A673 (cell line): ENCODE data around the gene ADAT2. TPM values are rescaled to one million over a fixed set of nuclear protein-coding genes. Genes with fewer than 3 reads are reported as not detected.

Experiments used
- BruUV-seq: library from RNA; stranded (reverse); fragments of 400-500 nt; replicated peaks from 2 replicates; lab custom pipeline; 2021; lab: Mats Ljungman, UMichigan
- CTCF ChIA-PET: fragments of 300-600 bp; sonication (Branson Sonifier 250); formaldehyde crosslinking; loops from one replicate; lab custom pipeline; 2022; ENCODE audit warnings: antibody characterized with exemption; lab: Charles Lee
- POLR2A ChIA-PET: fragments of 300-600 bp; sonication (Branson Sonifier 250); formaldehyde crosslinking; loops from one replicate; lab custom pipeline; 2022; ENCODE audit warnings: antibody characterized with exemption; ENCODE audit not compliant: low non-redundant PET; lab: Charles Lee
- DNase-seq: peaks from one replicate; pipeline ENCODE4 v3.0.0-alpha.2; 2015; ENCODE audit warnings: low spot score
- H3K27ac ChIP-seq: fragments of 200-600 bp; sonication (generic); 2 replicates; pipeline ENCODE4 v1.5.1; 2016; ENCODE audit warnings: mixed run types, low read depth, mild to moderate bottlenecking, mixed read lengths, antibody characterized with exemption, low read length; ENCODE audit not compliant: poor library complexity, severe bottlenecking
- H3K27me3 ChIP-seq: fragments of 200-600 bp; sonication (generic); replicated peaks from 2 replicates; pipeline ENCODE4 v1.6.1; 2017; ENCODE audit warnings: mixed run types, low read depth, mild to moderate bottlenecking, mixed read lengths, antibody characterized with exemption, low read length; ENCODE audit not compliant: insufficient read depth, poor library complexity
- H3K36me3 ChIP-seq: fragments of 200-600 bp; sonication (generic); 2 replicates; pipeline ENCODE4 v1.6.1; 2016; ENCODE audit warnings: mixed run types, mild to moderate bottlenecking, mixed read lengths, antibody characterized with exemption, low read length; ENCODE audit not compliant: insufficient read depth, poor library complexity, severe bottlenecking
- H3K4me1 ChIP-seq: fragments of 200-600 bp; sonication (generic); 2 replicates; pipeline ENCODE4 v1.6.1; 2017; ENCODE audit warnings: mixed run types, mild to moderate bottlenecking, mixed read lengths, antibody characterized with exemption, low read length; ENCODE audit not compliant: insufficient read depth, poor library complexity, severe bottlenecking
- H3K4me3 ChIP-seq: fragments of 200-600 bp; sonication (generic); 2 replicates; pipeline ENCODE4 v1.5.1; 2016; ENCODE audit warnings: low read depth, mixed run types, mild to moderate bottlenecking, mixed read lengths, low read length; ENCODE audit not compliant: poor library complexity, severe bottlenecking
- H3K9me3 ChIP-seq: fragments of 200-600 bp; sonication (generic); 2 replicates; pipeline ENCODE4 v1.6.1; 2016; ENCODE audit warnings: mixed run types, low read depth, mild to moderate bottlenecking, mixed read lengths, antibody characterized with exemption, low read length; ENCODE audit not compliant: poor library complexity, severe bottlenecking
- CTCF ChIP-seq: fragments of 300-800, 200-600 bp; sonication (generic); conservative IDR thresholded peaks from 2 replicates; pipeline ENCODE4 v1.5.1; 2017; ENCODE audit warnings: low read depth, mild to moderate bottlenecking, antibody characterized with exemption, low read length, moderate library complexity, mixed read lengths
- EZH2 ChIP-seq: fragments of 200-600 bp; sonication (generic); IDR thresholded peaks from 2 replicates; pipeline ENCODE4 v1.6.1; 2017; ENCODE audit warnings: borderline replicate concordance, low read depth, mild to moderate bottlenecking, mixed read lengths, antibody characterized with exemption, low read length; ENCODE audit not compliant: poor library complexity, severe bottlenecking
- intact Hi-C: fragments of 100-400 bp; cut with micrococcal nuclease; formaldehyde crosslinking; loops from one replicate; pipeline ENCODE4 v1.10.0; 2022; ENCODE audit not compliant: unreplicated experiment
- total RNA-seq: library from RNA; stranded (reverse); gene quantifications from 2 replicates; pipeline ENCODE4 v1.2.3, GENCODE V29; 2021

Gene ADAT2
- total RNA-seq, 1 experiment from 2014 or later = 9.9 TPM

GRCh38 chr6:143402721-143403336 is 47.7 kb downstream of the ADAT2 start:
- no peaks in the 10 kb centered on the region for H3K9me3 ChIP-seq
- H3K27me3 ChIP-seq = no peaks in the 10 kb centered on the region
- ChIA-PET CTCF (no interaction called here), POLR2A (no interaction called here)
- TF ChIP-seq CTCF = no peak
- TF ChIP-seq EZH2 = no peak
- H3K27ac ChIP-seq = no peak overlapping the region
- H3K4me3 ChIP-seq = no peak overlapping the region
- DNase-seq = no peak
- H3K4me1 ChIP-seq = no peaks in the 10 kb centered on the region
- H3K36me3 ChIP-seq = no peaks in the 10 kb centered on the region
- intact Hi-C loops = no loop called here
- no TSS peak for BruUV-seq

GRCh38 chr6:143401636-143402370 is 48.7 kb downstream of the ADAT2 start:
- intact Hi-C loops = no loop called here
- no peak for DNase-seq
- no peak overlapping the region for H3K27ac ChIP-seq
- H3K4me3 ChIP-seq = no peak overlapping the region
- BruUV-seq = no TSS peak
- no peak for TF ChIP-seq EZH2
- TF ChIP-seq CTCF = no peak
- H3K9me3 ChIP-seq = no peaks in the 10 kb centered on the region
- ChIA-PET POLR2A (no interaction called here), CTCF (no interaction called here)
- H3K4me1 ChIP-seq = no peaks in the 10 kb centered on the region
- no peaks in the 10 kb centered on the region for H3K36me3 ChIP-seq
- no peaks in the 10 kb centered on the region for H3K27me3 ChIP-seq

- no peaks in the 10 kb centered on the region for H3K9me3 ChIP-seq
- no TSS peak for BruUV-seq
- intact Hi-C loops = no loop called here
- H3K4me3 ChIP-seq = no peak overlapping the region
- H3K4me1 ChIP-seq = no peaks in the 10 kb centered on the region
- no peaks in the 10 kb centered on the region for H3K36me3 ChIP-seq
- H3K27me3 ChIP-seq = no peaks in the 10 kb centered on the region
- no peak overlapping the region for H3K27ac ChIP-seq
- TF ChIP-seq EZH2 (no peak), CTCF (no peak)
- DNase-seq = no peak
- ChIA-PET CTCF (no interaction called here), POLR2A (no interaction called here)
These were observed 49.4 kb downstream of the ADAT2 start for GRCh38 chr6:143401068-143401446.
